Mesendoderm (in vitro differentiated cells): ENCODE measurements around the gene AXIN1.

ENCODE experiments used
- DNase-seq: peaks from one replicate; pipeline ENCODE4 v3.0.0; 2013
- H2AK5ac ChIP-seq: 2 replicates; pipeline ENCODE4 v1.6.1; 2013; ENCODE audit warnings: low read length, inconsistent platforms
- H2BK120ac ChIP-seq: 2 replicates; pipeline ENCODE4 v1.6.1; 2013; ENCODE audit warnings: low read depth, mild to moderate bottlenecking, low read length, moderate library complexity, mixed read lengths
- H2BK15ac ChIP-seq: replicated peaks from 2 replicates; pipeline ENCODE4 v1.6.1; 2013; ENCODE audit warnings: low read depth, mild to moderate bottlenecking, moderate library complexity
- H2BK5ac ChIP-seq: 2 replicates; pipeline ENCODE4 v1.6.1; 2013; ENCODE audit warnings: low read length, inconsistent platforms
- H3K18ac ChIP-seq: 2 replicates; pipeline ENCODE4 v1.6.1; 2013; ENCODE audit warnings: mild to moderate bottlenecking, low read length, mixed read lengths
- H3K23ac ChIP-seq: one replicate; pipeline ENCODE4 v1.6.1; 2013; ENCODE audit warnings: low read length
- H3K27ac ChIP-seq: 2 replicates; pipeline ENCODE4 v1.5.1; 2013; ENCODE audit warnings: low read depth, mild to moderate bottlenecking, inconsistent platforms, low read length, moderate library complexity
- H3K27me3 ChIP-seq: 2 replicates; pipeline ENCODE4 v1.6.1; 2013; ENCODE audit warnings: low read length, control low read depth, mild to moderate bottlenecking, inconsistent platforms; ENCODE audit not compliant: insufficient read depth, poor library complexity
- H3K36me3 ChIP-seq: 2 replicates; pipeline ENCODE4 v1.6.1; 2013; ENCODE audit warnings: low read length, inconsistent platforms; ENCODE audit not compliant: control insufficient read depth, insufficient read depth
- H3K4ac ChIP-seq: one replicate; pipeline ENCODE4 v1.6.1; 2013; ENCODE audit warnings: low read depth, mild to moderate bottlenecking, low read length, moderate library complexity
- H3K4me1 ChIP-seq: 2 replicates; pipeline ENCODE4 v1.6.1; 2013; ENCODE audit warnings: low read depth, low read length, inconsistent platforms; ENCODE audit not compliant: control insufficient read depth
- H3K4me2 ChIP-seq: 2 replicates; pipeline ENCODE4 v1.6.1; 2013; ENCODE audit warnings: low read length
- H3K4me3 ChIP-seq: 2 replicates; pipeline ENCODE4 v1.5.1; 2013; ENCODE audit warnings: mild to moderate bottlenecking, low read length
- H3K56ac ChIP-seq: one replicate; pipeline ENCODE4 v1.6.1; 2013; ENCODE audit warnings: low read length
- H3K79me1 ChIP-seq: 2 replicates; pipeline ENCODE4 v1.6.1; 2013; ENCODE audit warnings: low read length, inconsistent platforms
- H3K79me2 ChIP-seq: 2 replicates; pipeline ENCODE4 v1.6.1; 2013; ENCODE audit warnings: mild to moderate bottlenecking, low read length; ENCODE audit not compliant: control insufficient read depth, insufficient read depth
- H3K9ac ChIP-seq: 2 replicates; pipeline ENCODE4 v1.6.1; 2013; ENCODE audit warnings: low read length, inconsistent platforms
- H4K5ac ChIP-seq: one replicate; pipeline ENCODE4 v1.6.1; 2013; ENCODE audit warnings: low read length
- H4K8ac ChIP-seq: one replicate; pipeline ENCODE4 v1.6.1; 2013; ENCODE audit warnings: low read depth, mild to moderate bottlenecking, control low read depth, low read length, moderate library complexity
- WGBS: extraction: QIAGEN DNeasy Blood & Tissue Kit; methylation state at CpG from one replicate; pipeline ENCODE4 v1.1.7; 2013; ENCODE audit warnings: low lambda C conversion rate, missing lambda C conversion rate; ENCODE audit not compliant: insufficient coverage; ENCODE audit errors: extremely low coverage; 5-methylcytosine and 5-hydroxymethylcytosine counted together

AXIN1 gene

DNA sequence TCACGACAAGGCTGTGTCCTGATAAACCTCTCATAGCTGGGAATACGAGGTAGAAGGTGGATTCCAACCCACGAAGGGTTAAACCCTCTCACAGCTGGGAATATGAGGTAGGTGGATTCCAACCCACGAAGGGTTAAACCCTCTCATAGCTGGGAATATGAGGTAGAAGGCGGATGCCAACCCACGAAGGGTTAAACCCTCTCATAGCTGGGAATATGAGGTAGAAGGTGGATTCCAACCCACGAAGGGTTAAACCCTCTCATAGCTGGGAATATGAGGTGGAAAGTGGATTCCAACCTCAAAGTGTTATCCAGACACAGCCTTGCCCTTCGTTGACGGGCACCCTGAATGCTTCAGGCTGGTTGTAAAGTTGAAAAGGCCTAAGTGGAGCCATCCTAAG lies 31.0 kb downstream of the AXIN1 start:
- Histone ChIP-seq H3K79me1 (peaks cover 35% of the 10 kb centered on the region), H3K4me1 (no peaks in the 10 kb centered on the region)
- no CpG with 5 or more reads among the region's 9 CpGs for WGBS

DNA sequence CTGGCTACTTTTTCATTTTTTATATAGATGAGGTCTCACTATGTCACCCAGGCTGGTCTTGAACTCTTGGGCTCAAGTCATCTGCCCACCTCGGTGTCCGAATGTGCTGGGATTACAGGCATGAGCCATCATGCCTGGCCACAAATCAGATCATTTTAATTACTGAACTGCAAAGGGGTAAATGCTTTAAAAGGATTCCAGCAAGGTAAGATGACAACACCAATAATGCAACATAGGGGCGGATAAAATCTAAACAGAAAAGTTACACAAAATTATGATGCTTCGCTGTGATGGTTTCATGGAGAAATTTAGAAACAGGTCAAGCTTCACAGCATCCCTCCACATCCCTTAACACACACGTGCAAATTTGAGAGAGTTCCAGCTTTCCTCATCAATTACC lies 32.3 kb downstream of the AXIN1 start:
- no CpG with 5 or more reads among the region's 5 CpGs for WGBS
- H3K27ac ChIP-seq, result no peak overlapping the region

More for the DNA sequence above, 31.0 kb downstream of the AXIN1 start:
- H3K4me3 ChIP-seq, result no peak overlapping the region
- no peak overlapping the region for H3K4ac ChIP-seq
- no peak overlapping the region for H2AK5ac ChIP-seq
- H3K27ac ChIP-seq, result no peak overlapping the region
- H3K9ac ChIP-seq, result no peak overlapping the region
- no peaks in the 10 kb centered on the region for H3K36me3 ChIP-seq
- H3K4me2 ChIP-seq, result no peak overlapping the region
- no peak for DNase-seq
- H3K27me3 ChIP-seq, result no peaks in the 10 kb centered on the region
- H3K79me2 ChIP-seq, result peaks cover 61% of the 10 kb centered on the region
- H2BK15ac ChIP-seq, result no peak overlapping the region
- H3K56ac ChIP-seq, result no peak overlapping the region
- H2BK120ac ChIP-seq, result no peak overlapping the region
- no peak overlapping the region for H3K23ac ChIP-seq
- no peak overlapping the region for H2BK5ac ChIP-seq
- no peak overlapping the region for H4K5ac ChIP-seq
- H3K18ac ChIP-seq, result no peak overlapping the region
- H4K8ac ChIP-seq, result no peak overlapping the region

GRCh38 chr16:318628-319027 lies 33.9 kb downstream of the AXIN1 start:
- no peak overlapping the region for H3K23ac ChIP-seq
- peak; percentile 81 for DNase-seq
- no peak overlapping the region for H3K18ac ChIP-seq
- H3K79me2 ChIP-seq, result peaks cover 53% of the 10 kb centered on the region
- H3K56ac ChIP-seq, result no peak overlapping the region
- no peak overlapping the region for H3K9ac ChIP-seq
- H3K79me1 ChIP-seq, result peaks cover 38% of the 10 kb centered on the region
- H3K4me3 ChIP-seq, result no peak overlapping the region
- H4K5ac ChIP-seq, result no peak overlapping the region
- no peak overlapping the region for H3K4me2 ChIP-seq
- H2BK15ac ChIP-seq, result no peak overlapping the region
- WGBS, result no CpG with 5 or more reads among the region's 22 CpGs
- no peaks in the 10 kb centered on the region for H3K27me3 ChIP-seq
- no peak overlapping the region for H2BK120ac ChIP-seq
- no peak overlapping the region for H3K27ac ChIP-seq
- H2AK5ac ChIP-seq, result no peak overlapping the region
- no peak overlapping the region for H4K8ac ChIP-seq
- H2BK5ac ChIP-seq, result no peak overlapping the region
- H3K4me1 ChIP-seq, result no peaks in the 10 kb centered on the region
- peaks cover 3% of the 10 kb centered on the region for H3K36me3 ChIP-seq
- no peak overlapping the region for H3K4ac ChIP-seq

More for the DNA sequence above, 32.3 kb downstream of the AXIN1 start:
- no peak overlapping the region for H4K5ac ChIP-seq
- H3K23ac ChIP-seq, result no peak overlapping the region
- no peak overlapping the region for H2BK120ac ChIP-seq
- H3K36me3 ChIP-seq, result no peaks in the 10 kb centered on the region
- H3K79me1 ChIP-seq, result peaks cover 30% of the 10 kb centered on the region
- H3K9ac ChIP-seq, result no peak overlapping the region
- no peak overlapping the region for H3K18ac ChIP-seq
- no peak overlapping the region for H3K4me2 ChIP-seq
- no peak overlapping the region for H2BK15ac ChIP-seq
- H3K27me3 ChIP-seq, result no peaks in the 10 kb centered on the region
- H2AK5ac ChIP-seq, result no peak overlapping the region
- H3K4ac ChIP-seq, result no peak overlapping the region
- no peak for DNase-seq
- peaks cover 55% of the 10 kb centered on the region for H3K79me2 ChIP-seq
- no peak overlapping the region for H2BK5ac ChIP-seq
- no peaks in the 10 kb centered on the region for H3K4me1 ChIP-seq
- H4K8ac ChIP-seq, result no peak overlapping the region
- H3K4me3 ChIP-seq, result no peak overlapping the region
- no peak overlapping the region for H3K56ac ChIP-seq

DNA sequence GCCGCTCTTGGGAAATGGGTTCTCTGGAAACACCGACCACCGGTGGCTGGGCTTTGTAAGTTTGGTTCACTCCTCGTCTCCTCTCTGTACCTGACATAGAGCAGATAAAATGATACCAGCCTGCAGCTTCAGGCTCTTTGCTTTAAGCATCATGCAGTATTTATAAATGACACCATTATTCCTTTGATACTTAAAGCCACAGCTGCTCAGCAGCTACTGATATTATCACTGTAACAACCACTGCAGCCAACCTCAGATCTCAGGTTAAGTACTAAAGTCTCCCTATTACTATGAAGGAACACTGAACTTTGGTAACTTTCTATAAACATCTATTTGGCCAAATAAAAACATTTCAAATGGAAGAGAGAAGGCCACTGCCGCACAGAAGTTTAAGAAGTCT lies 34.9 kb downstream of the AXIN1 start:
- H3K4me3 ChIP-seq, result no peak overlapping the region
- no peak overlapping the region for H2BK15ac ChIP-seq
- no CpG with 5 or more reads among the region's 5 CpGs for WGBS
- no peak overlapping the region for H4K5ac ChIP-seq
- H3K4ac ChIP-seq, result no peak overlapping the region
- peaks cover 48% of the 10 kb centered on the region for H3K79me2 ChIP-seq
- H2AK5ac ChIP-seq, result no peak overlapping the region
- H4K8ac ChIP-seq, result no peak overlapping the region
- peak overlapping the region; percentile 7 for H3K56ac ChIP-seq
- no peak for DNase-seq
- no peak overlapping the region for H2BK5ac ChIP-seq
- H3K36me3 ChIP-seq, result peaks cover 3% of the 10 kb centered on the region
- H3K79me1 ChIP-seq, result peaks cover 35% of the 10 kb centered on the region
- no peak overlapping the region for H3K9ac ChIP-seq
- no peak overlapping the region for H3K4me2 ChIP-seq
- no peak overlapping the region for H2BK120ac ChIP-seq
- no peaks in the 10 kb centered on the region for H3K27me3 ChIP-seq
- H3K27ac ChIP-seq, result no peak overlapping the region
- H3K4me1 ChIP-seq, result no peaks in the 10 kb centered on the region
- no peak overlapping the region for H3K18ac ChIP-seq
- no peak overlapping the region for H3K23ac ChIP-seq

DNA sequence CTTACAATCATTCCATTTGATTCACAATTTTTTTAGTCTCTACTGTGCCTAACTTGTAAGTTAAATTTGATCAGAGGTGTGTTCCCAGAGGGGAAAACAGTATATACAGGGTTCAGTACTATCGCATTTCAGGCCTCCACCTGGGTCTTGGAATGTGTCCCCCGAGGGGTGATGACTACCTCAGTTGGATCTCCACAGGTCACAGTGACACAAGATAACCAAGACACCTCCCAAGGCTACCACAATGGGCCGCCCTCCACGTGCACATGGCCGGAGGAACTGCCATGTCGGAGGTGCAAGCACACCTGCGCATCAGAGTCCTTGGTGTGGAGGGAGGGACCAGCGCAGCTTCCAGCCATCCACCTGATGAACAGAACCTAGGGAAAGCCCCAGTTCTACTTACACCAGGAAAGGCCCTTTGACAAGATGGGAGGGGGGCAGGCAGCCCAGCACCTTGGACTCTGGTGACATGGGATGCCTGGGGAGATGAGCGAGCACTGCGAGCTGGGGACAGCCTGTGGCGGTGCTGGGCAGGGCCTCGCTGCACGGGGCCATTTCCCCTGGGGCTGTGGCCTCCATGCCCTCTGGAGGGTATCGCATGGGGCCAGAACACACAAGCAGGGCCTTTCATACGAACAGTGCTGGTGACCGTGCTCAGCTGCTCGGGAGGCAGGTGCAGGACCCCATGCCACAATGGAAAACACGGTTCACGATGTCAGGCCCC lies 35.6 kb downstream of the AXIN1 start:
- Histone ChIP-seq H3K4me3 (no peak overlapping the region), H2AK5ac (no peak overlapping the region)

More for the DNA sequence above, 35.6 kb downstream of the AXIN1 start:
- Histone ChIP-seq H3K18ac (no peak overlapping the region), H3K4me1 (no peaks in the 10 kb centered on the region), H3K9ac (no peak overlapping the region), H3K56ac (no peak overlapping the region), H3K4ac (no peak overlapping the region), H3K4me2 (no peak overlapping the region), H3K27me3 (no peaks in the 10 kb centered on the region), H2BK5ac (no peak overlapping the region), H3K79me2 (peaks cover 42% of the 10 kb centered on the region), H2BK120ac (no peak overlapping the region), H3K79me1 (peaks cover 33% of the 10 kb centered on the region), H3K23ac (no peak overlapping the region), H4K5ac (no peak overlapping the region), H3K36me3 (peaks cover 3% of the 10 kb centered on the region), H3K27ac (no peak overlapping the region), H4K8ac (no peak overlapping the region), H2BK15ac (no peak overlapping the region)
- DNase-seq, result peak; percentile 42
- no CpG with 5 or more reads among the region's 19 CpGs for WGBS
